LNCAP (cell line): ENCODE data around the gene KIF7.

ENCODE experiments used
- TF ChIP-seq, protein P1 (sequence below): fragments of 450-650 bp; IDR thresholded peaks from 2 replicates; pipeline ENCODE4 v1.5.1; 2017; ENCODE audit warnings: mild to moderate bottlenecking

Gene KIF7

DNA sequence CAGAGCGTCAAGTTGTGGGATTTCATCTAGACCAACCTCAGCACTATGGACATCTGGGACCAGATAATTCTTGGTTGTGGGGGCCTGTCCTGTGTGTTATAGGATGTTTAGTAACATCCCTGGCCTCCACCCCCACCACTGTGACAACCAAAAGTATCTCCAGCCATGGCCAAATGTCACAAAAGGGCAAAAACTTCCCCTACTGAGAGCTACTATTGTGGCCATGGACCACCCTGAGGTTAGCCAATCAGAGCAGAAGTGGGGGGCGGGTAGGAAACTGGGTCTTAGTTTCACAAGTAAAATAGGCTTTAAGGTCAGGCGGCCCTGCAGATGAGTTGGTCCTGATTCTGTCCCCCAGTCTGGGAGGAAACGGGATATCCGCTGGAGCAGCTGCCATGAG lies 25.4 kb downstream of the KIF7 start:
- TF ChIP-seq, protein P1, sequence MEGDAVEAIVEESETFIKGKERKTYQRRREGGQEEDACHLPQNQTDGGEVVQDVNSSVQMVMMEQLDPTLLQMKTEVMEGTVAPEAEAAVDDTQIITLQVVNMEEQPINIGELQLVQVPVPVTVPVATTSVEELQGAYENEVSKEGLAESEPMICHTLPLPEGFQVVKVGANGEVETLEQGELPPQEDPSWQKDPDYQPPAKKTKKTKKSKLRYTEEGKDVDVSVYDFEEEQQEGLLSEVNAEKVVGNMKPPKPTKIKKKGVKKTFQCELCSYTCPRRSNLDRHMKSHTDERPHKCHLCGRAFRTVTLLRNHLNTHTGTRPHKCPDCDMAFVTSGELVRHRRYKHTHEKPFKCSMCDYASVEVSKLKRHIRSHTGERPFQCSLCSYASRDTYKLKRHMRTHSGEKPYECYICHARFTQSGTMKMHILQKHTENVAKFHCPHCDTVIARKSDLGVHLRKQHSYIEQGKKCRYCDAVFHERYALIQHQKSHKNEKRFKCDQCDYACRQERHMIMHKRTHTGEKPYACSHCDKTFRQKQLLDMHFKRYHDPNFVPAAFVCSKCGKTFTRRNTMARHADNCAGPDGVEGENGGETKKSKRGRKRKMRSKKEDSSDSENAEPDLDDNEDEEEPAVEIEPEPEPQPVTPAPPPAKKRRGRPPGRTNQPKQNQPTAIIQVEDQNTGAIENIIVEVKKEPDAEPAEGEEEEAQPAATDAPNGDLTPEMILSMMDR, result no peak

GRCh38 chr15:89628806-89629715 lies 26.2 kb downstream of the KIF7 start:
- TF ChIP-seq, protein P1, result no peak

DNA sequence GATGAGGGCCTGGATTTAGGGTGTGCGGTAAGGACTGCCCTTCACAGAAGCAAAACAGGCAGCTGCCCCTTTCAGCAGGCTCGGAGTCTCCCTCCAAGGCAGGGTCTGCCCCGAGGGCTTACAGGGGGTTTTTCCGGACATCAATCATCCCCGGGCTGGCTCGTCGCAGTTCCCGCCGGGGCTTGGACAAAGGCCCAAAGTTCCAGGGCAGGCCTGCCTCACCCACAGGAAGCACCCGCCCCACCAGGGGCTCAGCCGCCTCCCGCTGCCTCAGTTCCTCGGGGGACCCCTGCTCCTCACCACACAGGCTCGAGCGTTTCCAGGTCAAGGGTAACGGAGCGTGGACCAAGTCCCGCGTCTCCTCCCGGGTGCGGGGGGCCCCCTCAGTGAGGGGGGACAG lies 27.0 kb downstream of the KIF7 start:
- TF ChIP-seq, protein P1, result no peak

- TF ChIP-seq, protein P1, result no peak
Measured at GRCh38 chr15:89627256-89627970, 27.9 kb downstream of the KIF7 start.

DNA sequence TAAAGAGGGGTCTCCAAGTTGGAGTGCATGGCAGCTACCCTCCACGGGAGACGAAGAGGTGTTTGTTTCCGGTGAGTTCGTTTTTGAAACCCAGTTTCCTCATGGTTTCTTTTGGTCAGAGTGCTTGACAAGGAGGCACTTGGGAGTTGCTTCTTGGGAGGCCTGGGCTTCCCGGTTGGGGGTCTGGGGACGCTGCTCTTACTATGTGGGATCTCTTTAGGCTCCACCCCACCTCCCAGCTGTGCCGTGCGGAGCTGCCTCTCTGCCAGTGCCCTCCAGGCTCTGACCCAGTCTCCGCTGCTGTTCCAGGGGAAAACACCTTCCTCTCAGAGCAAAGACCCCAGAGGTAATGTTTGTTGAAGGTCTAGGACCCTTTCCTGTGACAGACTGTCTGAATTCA lies 29.6 kb downstream of the KIF7 start:
- TF ChIP-seq, protein P1, result no peak

DNA sequence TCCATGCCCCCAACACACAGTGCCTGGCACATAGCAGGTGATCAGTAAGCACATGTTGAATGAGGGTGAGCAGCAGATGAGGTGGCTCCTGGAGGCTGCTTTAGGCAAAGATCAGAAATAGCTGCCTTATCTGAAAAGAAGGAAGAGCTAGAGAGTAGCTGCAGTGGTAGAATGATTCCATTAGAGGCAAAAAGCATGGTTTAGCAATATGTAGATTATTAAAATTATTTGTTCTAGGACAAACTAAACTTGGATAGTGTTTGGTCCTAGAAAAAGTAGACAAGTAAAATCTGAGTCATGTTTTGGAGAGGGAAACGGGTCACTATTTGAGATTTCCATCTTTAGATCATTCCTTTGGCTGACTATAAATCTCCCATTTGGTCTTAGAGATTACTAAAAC lies 32.1 kb downstream of the KIF7 start:
- TF ChIP-seq, protein P1, result no peak

DNA sequence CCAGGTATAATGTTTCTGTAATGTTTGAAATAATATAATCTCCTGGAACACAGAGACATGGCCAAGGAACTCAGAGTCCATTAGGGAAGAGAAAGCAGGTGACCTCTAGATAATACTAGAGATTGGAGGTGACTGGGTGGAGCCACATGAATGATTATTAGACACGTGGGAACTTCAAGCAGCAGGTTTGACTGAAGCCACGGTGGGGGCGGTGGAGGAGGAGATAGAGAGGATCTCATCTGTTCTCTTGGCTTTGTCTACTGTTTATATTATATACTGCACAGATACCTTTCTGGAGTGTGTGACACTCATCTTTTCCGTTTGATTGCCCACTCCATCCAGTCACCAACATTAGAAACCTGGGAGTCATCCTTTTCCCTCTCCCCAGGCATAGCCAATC lies 33.7 kb downstream of the KIF7 start:
- TF ChIP-seq, protein P1, result no peak
